Aorta (tissue), 5 donors: Measurements from ENCODE around the gene AMPD2. TPM values are rescaled to one million over a fixed set of nuclear protein-coding genes. Genes with fewer than 3 reads are reported as not detected.

Experiments
- ATAC-seq: fragments of 200-7000 bp; cut with Tn5 transposase; one replicate; pipeline ENCODE4 v1.9.1; 2022; ENCODE audit warnings: moderate library complexity; ENCODE audit not compliant: low FRiP score
- DNase-seq, 2 donors: peaks; one replicate each; pipeline ENCODE4 v3.0.0-alpha.2; 2020
- H3K27ac ChIP-seq, 2 donors: one replicate each; pipeline ENCODE4 v1.5.1; 2013; ENCODE audit warnings: low read length in 2 of 2, mild to moderate bottlenecking in 2 of 2, moderate library complexity in 2 of 2, control low read depth in 1 of 2, inconsistent platforms in 1 of 2, low read depth in 1 of 2
- H3K27me3 ChIP-seq, 2 donors: one replicate each; pipeline ENCODE4 v1.6.1; 2013; ENCODE audit warnings: control low read depth in 1 of 2, low read length in 1 of 2, mild to moderate bottlenecking in 1 of 2, moderate library complexity in 1 of 2; ENCODE audit not compliant: insufficient read depth in 2 of 2, control insufficient read depth in 1 of 2
- H3K36me3 ChIP-seq, 2 donors: one replicate each; pipeline ENCODE4 v1.6.1; 2013; ENCODE audit warnings: control low read depth in 1 of 2, low read length in 1 of 2, mild to moderate bottlenecking in 1 of 2; ENCODE audit not compliant: insufficient read depth in 2 of 2, control insufficient read depth in 1 of 2
- H3K4me1 ChIP-seq, 2 donors: one replicate each; pipeline ENCODE4 v1.6.1; 2013; ENCODE audit warnings: low read length in 2 of 2, control low read depth in 1 of 2, mild to moderate bottlenecking in 1 of 2, moderate library complexity in 1 of 2; ENCODE audit not compliant: insufficient read depth in 2 of 2, control insufficient read depth in 1 of 2
- H3K4me3 ChIP-seq, 2 donors: one replicate each; pipeline ENCODE4 v1.5.1; 2013; ENCODE audit warnings: low read length in 2 of 2, control low read depth in 1 of 2, mild to moderate bottlenecking in 1 of 2
- H3K9me3 ChIP-seq: one replicate; pipeline ENCODE4 v1.6.1; 2013; ENCODE audit warnings: mild to moderate bottlenecking, low read length; ENCODE audit not compliant: control insufficient read depth
- WGBS, 2 donors: extraction: QIAGEN DNeasy Blood & Tissue Kit; methylation state at CpG; one replicate each; pipeline ENCODE4 v1.1.7; 2013; 5-methylcytosine and 5-hydroxymethylcytosine counted together
- intact Hi-C, 2 donors: fragments of 100-400 bp; cut with DNase I; formaldehyde crosslinking; loops; one replicate each; pipeline versions ENCODE4 v1.14.2 to v1.15.0; 2022
- polyA plus RNA-seq, 2 donors: library from polyadenylated mRNA; stranded (reverse); fragments of 200-250 nt; gene quantifications; one replicate each; pipeline ENCODE4 v1.2.3, GENCODE V29; 2013
- total RNA-seq, 2 donors: library from RNA; stranded (reverse); fragmentation: NEBNext Ultra II Directional; extraction: Animal tissue kit (Norgen Biotek cat#: 25700); gene quantifications; one replicate each; pipeline ENCODE4 v1.2.1, GENCODE V29; 2021
- donor health status: healthy with polysubstance abuse.
- donor health status: Bipolar disorder and iron deficiency.
- donor health status: DM: no; HTN: no; CAD: no.
- donor health status: DM: no; HTN: no; CAD: no.
- donor health status: DM: yes; HTN: yes; CAD: no.

AMPD2 gene
- total and polyA plus RNA-seq, 4 donors = 19.8 to 85.9 (median 68.4) TPM

DNA sequence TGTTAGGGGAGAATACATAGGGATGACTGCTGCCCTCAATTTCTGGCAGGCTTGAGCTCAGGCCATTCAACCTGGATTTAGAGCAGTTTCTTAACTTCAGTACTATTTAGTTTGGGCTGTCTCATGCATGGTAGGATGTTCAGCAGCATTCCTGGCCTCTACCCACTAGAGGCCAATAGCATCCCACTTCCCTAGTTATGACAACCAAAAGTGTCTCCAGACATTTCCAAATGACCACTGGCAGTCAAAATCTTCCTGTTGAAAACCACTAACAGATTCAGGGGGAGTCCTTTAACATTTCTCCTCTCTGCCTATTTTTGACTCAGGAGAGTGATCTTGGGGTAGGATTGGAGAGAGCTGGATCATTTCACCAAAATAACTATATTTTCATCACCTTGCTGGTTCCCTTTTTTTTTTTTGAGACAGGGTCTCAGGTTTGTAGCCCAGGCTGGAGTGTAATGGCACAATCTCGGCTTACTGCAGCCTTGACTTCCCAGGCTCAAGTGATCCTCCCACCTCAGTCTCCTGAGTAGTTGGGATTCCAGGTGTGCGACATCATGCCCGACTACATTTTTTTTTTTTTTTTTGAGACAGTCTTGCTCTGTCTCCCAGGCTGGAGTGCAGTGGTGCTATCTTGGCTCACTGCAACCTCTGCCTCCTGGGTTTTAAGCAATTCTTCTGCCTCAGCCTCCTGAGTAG lies 8.9 kb upstream of the AMPD2 start:
- Histone ChIP-seq H3K9me3 (no peaks in the 10 kb centered on the region), H3K36me3 (peaks cover 0 to 3% of the 10 kb centered on the region in 2 donors), H3K27ac (no peak overlapping the region), H3K4me3 (no peak overlapping the region), H3K27me3 (no peaks in the 10 kb centered on the region), H3K4me1 (peaks cover 0 to 1% of the 10 kb centered on the region in 2 donors)
- WGBS, 2 donors = 57 to 72% methylated on average over 3 of the region's 3 CpGs
- ATAC-seq (no peak), DNase-seq (no peak)
- intact Hi-C loops = loop anchor here in 1 of 2 donors (5.0 kb wide), 1 partner anchor 108 kb away; no protein-coding TSS in a partner anchor

DNA sequence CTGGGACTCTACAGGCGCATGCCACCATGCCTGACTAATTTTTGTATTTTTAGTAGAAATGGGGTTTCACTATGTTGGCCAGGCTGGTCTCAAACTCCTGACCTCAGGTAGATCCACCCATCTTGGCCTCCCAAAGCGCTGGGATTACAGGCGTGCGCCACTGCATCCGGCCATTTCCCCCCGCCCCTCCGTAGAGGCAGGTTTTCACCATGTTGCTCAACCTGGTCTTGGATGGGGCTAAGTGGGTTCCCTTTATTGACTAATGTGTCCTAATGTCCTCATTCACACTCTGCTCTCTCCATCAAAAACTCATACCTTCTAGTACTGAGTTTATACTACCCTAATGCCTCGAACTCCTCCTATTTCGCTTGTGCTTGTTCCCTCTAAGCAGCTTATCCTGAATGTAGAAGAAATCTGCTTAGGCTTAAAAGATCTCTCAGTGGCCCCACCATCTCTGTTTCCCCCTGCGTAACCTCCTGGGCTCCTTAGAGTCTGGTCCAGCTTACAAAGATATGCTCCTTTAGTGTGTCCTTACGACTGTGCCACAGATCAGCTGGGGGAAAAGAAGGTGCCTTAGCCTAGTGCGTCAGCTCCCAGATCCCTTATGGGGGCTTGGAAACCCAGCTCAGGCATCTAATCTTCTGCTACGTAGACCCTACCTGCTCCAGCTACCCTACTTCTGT lies 8.2 kb upstream of the AMPD2 start:
- no peak for ATAC-seq
- H3K27ac ChIP-seq = no peak overlapping the region
- DNase-seq = no peak
- H3K36me3 ChIP-seq = no peaks in the 10 kb centered on the region
- H3K4me3 ChIP-seq = no peak overlapping the region
- 89 to 94% methylated on average over 13 of the region's 13 CpGs for WGBS, 2 donors
- H3K9me3 ChIP-seq = no peaks in the 10 kb centered on the region
- no peaks in the 10 kb centered on the region for H3K27me3 ChIP-seq
- H3K4me1 ChIP-seq = peaks cover 0 to 1% of the 10 kb centered on the region in 2 donors
- intact Hi-C loops = loop anchor here in 1 of 2 donors (5.0 kb wide), 1 partner anchor 109 kb away; no protein-coding TSS in a partner anchor

DNA sequence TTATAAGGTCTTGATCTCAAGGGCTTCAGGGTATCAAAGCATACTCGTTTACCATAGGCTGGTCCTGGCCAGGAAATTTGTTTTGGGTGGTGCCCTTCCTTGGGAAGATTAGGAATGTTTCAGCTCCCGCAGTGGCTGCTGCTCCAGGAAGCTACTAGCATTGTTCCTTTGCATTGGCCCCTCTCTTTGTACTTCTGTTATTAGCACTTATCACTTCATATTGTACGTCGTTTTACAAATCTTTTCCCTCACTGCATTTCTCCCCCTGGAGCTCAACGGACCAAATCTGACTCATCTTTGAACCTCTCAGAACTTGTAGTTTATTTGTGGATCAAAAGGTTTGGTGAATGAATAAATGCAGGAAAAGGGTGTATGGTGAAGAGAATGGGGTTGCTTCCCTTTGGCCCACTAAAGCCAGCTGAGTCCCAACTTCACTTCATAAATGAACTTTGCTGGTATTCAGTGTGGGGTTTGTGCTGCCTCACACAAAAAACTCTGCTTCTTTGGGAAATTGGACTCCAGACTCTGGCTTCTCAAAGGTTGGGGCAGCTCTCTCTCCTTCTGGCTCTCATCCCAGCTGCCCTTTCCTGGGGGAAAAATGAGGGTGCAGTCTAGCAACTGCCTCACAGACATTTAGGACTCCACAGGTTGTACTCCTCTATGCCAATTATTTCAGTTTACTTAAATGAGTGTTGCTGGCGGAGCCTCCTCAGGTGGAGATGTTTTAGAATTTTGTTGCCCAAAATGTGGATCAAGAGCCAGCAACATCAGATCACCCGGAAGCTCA lies 6.1 kb upstream of the AMPD2 start:
- no peak overlapping the region for H3K27ac ChIP-seq
- no peaks in the 10 kb centered on the region for H3K36me3 ChIP-seq
- intact Hi-C loops = loop anchor here in 1 of 2 donors (5.0 kb wide), 1 partner anchor 111 kb away; no protein-coding TSS in a partner anchor
- H3K4me3 ChIP-seq = no peak overlapping the region
- ATAC-seq (no peak), DNase-seq (no peak)
- 55 to 58% methylated on average over 7 of the region's 7 CpGs for WGBS, 2 donors
- no peaks in the 10 kb centered on the region for H3K27me3 ChIP-seq
- no peaks in the 10 kb centered on the region for H3K9me3 ChIP-seq
- peaks cover 0 to 1% of the 10 kb centered on the region in 2 donors for H3K4me1 ChIP-seq

DNA sequence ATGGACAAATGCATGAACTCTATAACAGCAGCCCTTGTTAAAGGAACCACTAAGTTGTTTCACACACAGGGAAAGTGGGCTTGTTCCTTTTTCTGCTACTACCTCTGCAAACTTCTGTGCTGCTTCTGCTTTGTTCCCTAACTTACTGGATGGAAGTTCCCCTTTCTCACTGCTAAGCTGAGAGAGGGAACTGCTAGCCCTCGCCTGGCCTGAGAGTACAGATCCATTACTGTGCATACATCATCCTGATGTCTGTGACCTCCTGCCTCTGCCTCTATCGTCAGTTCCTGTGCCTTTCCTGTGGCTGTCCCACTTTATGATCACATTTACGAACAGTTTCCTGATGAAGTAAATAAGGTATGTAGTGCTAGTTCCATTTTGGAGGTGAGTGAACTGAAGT lies 3.8 kb upstream of the AMPD2 start:
- intact Hi-C loops = no loop called here
- DNase-seq (peak in 1 of 2 donors; percentile 73), ATAC-seq (no peak)
- H3K27me3 ChIP-seq = no peaks in the 10 kb centered on the region
- H3K9me3 ChIP-seq = no peaks in the 10 kb centered on the region
- H3K27ac ChIP-seq = no peak overlapping the region
- no peaks in the 10 kb centered on the region for H3K36me3 ChIP-seq
- H3K4me3 ChIP-seq = no peak overlapping the region
- 67 to 72% methylated on average over 3 of the region's 3 CpGs for WGBS, 2 donors
- peaks cover 0 to under 1% of the 10 kb centered on the region in 2 donors for H3K4me1 ChIP-seq

DNA sequence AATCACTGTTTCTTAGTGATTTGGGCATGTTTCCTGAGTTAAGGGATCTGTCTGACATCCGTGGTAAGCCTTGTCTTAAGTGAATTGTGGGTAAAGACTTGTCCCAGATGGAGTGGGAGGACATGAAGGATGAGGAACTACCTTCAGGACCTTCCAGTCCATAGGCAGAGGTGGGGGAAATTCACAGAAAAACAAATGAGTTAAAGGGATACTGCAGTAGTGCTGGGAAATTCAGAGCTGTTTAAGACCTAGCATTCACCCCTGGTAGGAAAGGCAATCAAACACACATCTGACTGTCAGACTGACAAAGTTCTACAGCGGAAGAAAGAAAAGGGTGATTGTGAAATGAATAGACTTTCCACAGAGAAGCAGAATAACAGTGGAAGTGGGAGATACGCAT lies 3.2 kb upstream of the AMPD2 start:
- Histone ChIP-seq H3K4me3 (no peak overlapping the region), H3K27me3 (no peaks in the 10 kb centered on the region), H3K27ac (no peak overlapping the region), H3K36me3 (no peaks in the 10 kb centered on the region), H3K4me1 (no peaks in the 10 kb centered on the region), H3K9me3 (no peaks in the 10 kb centered on the region)
- intact Hi-C loops = no loop called here
- 86 to 87% methylated on average over 3 of the region's 3 CpGs for WGBS, 2 donors
- ATAC-seq (no peak), DNase-seq (no peak)

DNA sequence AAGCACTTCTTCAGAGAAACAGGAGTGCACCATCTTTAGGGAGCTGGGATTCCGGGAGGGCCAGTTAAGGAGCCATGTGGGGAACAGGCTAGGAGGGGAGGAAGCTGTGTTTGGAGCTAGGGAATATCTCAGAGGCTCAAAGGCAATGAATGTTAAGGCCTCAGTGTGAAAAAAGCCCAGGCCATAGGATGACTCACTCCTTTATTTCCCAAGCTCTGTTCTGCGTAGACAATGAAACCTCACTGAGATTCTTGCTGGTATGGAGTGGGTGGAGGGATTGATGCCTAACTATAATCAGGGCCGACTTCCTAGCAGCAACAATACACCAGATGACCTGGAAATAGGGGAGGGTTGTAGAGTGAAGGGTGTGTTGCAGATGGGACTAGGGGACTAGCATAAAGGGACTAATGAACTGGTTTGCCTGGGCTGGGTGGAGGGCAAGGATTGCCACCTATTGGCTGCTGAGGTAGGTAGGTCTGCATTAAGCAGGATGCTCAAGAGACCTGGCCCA lies 2.3 kb upstream of the AMPD2 start:
- WGBS, 2 donors = 54 to 58% methylated on average over 3 of the region's 3 CpGs
- Histone ChIP-seq H3K27me3 (no peaks in the 10 kb centered on the region), H3K4me1 (no peaks in the 10 kb centered on the region), H3K27ac (no peak overlapping the region), H3K36me3 (no peaks in the 10 kb centered on the region), H3K4me3 (no peak overlapping the region), H3K9me3 (no peaks in the 10 kb centered on the region)
- no peak for ATAC-seq
- DNase-seq = no peak
- intact Hi-C loops = no loop called here

DNA sequence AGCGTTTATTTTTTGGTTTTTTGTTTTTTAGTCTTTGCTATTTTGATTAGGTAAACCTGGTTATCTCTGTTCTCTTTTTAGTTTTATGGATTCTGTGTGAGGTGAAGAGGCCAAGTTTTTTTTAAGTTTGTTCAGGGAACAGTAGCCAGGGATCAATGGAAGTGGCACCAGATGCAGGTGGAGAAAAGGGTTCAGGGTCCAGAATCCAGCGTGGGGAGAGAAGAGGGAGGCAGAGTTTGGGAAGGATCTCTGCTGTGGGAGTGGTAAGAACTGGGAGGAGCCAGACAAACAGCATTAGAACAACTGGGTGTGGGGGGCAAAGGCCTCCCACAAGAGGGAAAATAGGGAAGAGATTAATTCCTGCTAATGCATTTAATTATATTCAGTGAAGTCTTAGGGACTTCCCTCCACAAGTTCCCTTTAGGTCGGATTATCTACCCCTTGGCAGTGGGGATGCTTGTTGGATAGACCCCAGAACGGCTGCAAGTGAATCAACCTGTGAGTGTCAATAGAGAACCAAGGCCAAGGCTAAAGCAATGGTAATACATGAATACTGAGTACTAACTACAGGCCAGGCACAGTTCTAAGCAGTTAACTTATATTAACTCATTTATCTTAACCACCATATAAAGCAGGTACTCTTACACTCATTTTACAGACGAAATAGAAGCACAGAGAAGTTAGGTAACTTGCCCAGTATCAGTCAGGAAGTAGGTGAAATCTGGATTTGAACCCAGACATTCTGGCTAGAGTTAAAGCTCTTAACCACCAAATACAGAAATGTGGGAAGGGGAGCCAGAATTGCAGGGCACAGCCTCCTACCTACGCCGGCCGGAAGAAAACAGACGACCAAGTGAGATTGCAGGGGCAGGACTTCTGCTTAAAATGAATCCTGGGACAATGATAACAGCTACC lies 719 bp upstream of the AMPD2 start:
- Histone ChIP-seq H3K36me3 (no peaks in the 10 kb centered on the region), H3K9me3 (no peaks in the 10 kb centered on the region), H3K27ac (peak overlapping the region in 1 of 2 donors; percentile 36), H3K27me3 (no peaks in the 10 kb centered on the region), H3K4me1 (no peaks in the 10 kb centered on the region), H3K4me3 (peak overlapping the region in 1 of 2 donors; percentile 53)
- DNase-seq = no peak
- WGBS, 2 donors = 39 to 43% methylated on average over 9 of the region's 9 CpGs
- intact Hi-C loops = no loop called here
- ATAC-seq = no peak

DNA sequence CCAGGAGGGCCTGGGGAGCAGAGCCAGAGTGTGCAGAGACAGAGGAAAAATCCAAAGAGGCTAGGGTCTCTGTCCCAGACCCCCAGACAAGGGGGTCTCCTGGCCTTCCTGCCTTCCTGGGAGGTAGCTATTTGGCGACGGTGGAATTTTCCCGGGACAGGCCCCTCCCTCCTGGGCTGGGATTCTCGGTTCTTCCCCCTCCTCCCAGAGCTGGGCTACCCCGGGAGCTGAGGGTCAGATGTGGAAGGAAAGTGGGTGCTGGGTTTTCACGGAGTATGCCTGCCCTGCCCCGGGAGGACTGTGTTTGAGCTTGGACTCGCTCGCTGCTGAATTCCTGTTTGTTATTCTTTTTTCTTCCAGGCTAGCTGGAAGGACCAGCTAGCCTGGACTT lies 759 bp downstream of the AMPD2 start:
- no peaks in the 10 kb centered on the region for H3K4me1 ChIP-seq
- H3K36me3 ChIP-seq = no peaks in the 10 kb centered on the region
- 0% methylated on average over 8 to 9 of the region's 9 CpGs for WGBS, 2 donors
- peak overlapping the region; percentile 23 to 53 for H3K4me3 ChIP-seq
- peak overlapping the region in 1 of 2 donors; percentile 68 for H3K27ac ChIP-seq
- DNase-seq (peak in 1 of 2 donors; percentile 71), ATAC-seq (peak; percentile 53)
- H3K9me3 ChIP-seq = no peaks in the 10 kb centered on the region
- intact Hi-C loops = loop anchor here (2.0 kb wide), 1 partner anchor 72 kb away; the partner anchor contains the start of gene GNAI3 (in 2 of the 2)
- H3K27me3 ChIP-seq = no peaks in the 10 kb centered on the region
